Epithelial cell of esophagus (primary cell): ENCODE results near the gene AKR1C3.

Experiments
- DNase-seq: peaks from one replicate; pipeline ENCODE4 v3.0.0; 2010; ENCODE audit warnings: low read depth
- H3K4me3 ChIP-seq: 2 replicates; pipeline ENCODE4 v1.5.1; 2011; ENCODE audit warnings: mild to moderate bottlenecking, low read length, control low read depth
- CTCF ChIP-seq: IDR thresholded peaks from 2 replicates; pipeline ENCODE4 v1.5.1; 2011; ENCODE audit warnings: low read depth, mild to moderate bottlenecking, low read length, control low read depth, inconsistent platforms; ENCODE audit not compliant: insufficient read depth; ENCODE audit errors: missing control alignments

AKR1C3 gene

GRCh38 chr10:5064656-5065055, 29.6 kb upstream of the AKR1C3 start:
- TF ChIP-seq CTCF = no peak
- H3K4me3 ChIP-seq = no peak overlapping the region
- no peak for DNase-seq

GRCh38 chr10:5068274-5068984, 25.8 kb upstream of the AKR1C3 start:
- no peak overlapping the region for H3K4me3 ChIP-seq
- no peak for DNase-seq
- no peak for TF ChIP-seq CTCF

- TF ChIP-seq CTCF = no peak
- no peak overlapping the region for H3K4me3 ChIP-seq
- DNase-seq = no peak
Observed at GRCh38 chr10:5070648-5071410, 23.4 kb upstream of the AKR1C3 start.

- peak; percentile 92 for DNase-seq
- H3K4me3 ChIP-seq = no peak overlapping the region
- no peak for TF ChIP-seq CTCF
Observed at GRCh38 chr10:5071411-5072198, 22.6 kb upstream of the AKR1C3 start.

GRCh38 chr10:5073659-5074058, 20.6 kb upstream of the AKR1C3 start:
- no peak overlapping the region for H3K4me3 ChIP-seq
- no peak for DNase-seq
- TF ChIP-seq CTCF = no peak

GRCh38 chr10:5076615-5077014, 17.6 kb upstream of the AKR1C3 start:
- no peak overlapping the region for H3K4me3 ChIP-seq
- TF ChIP-seq CTCF = no peak
- no peak for DNase-seq
